NCI-H2107 treated with DMSO at 0.1 percent for 48 hours (cell line): ENCODE results near the gene MRPS25.
"Not testable (repeated sequence)": the region's sequence is repeated elsewhere in the genome, so short reads cannot be mapped to it uniquely, and the experiment has no call there.

Experiments used
- DNase-seq: peaks from one replicate; lab custom pipeline; 2025; ENCODE audit not compliant: unreplicated experiment; lab: John Stamatoyannopoulos, UW

Gene MRPS25

DNA sequence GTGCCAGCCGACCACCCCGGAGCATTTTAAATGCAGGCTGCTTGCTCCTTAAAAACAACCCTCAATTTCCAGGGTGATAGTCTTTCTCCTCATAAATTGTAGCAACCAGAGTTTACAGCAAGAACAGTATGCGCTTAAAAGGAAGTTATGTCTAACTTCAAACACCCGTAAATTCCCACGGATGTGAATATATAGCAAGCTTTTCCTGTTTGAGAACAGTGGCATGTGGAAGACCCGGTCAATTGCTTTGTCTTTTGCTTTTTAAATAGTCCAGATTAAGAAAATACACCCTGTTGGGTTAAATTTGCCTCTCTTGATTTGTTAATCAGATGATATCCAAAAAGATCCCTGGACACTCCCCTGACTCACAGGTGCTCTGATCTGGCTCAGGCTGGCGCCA, 20.8 kb downstream of the MRPS25 start:
- no peak for DNase-seq

GRCh38 chr3:15043408-15044171, 21.5 kb downstream of the MRPS25 start:
- no peak for DNase-seq

GRCh38 chr3:15042936-15043335, 22.2 kb downstream of the MRPS25 start:
- DNase-seq: no peak

- no peak for DNase-seq
These were observed 23.2 kb downstream of the MRPS25 start for GRCh38 chr3:15041950-15042349.

DNA sequence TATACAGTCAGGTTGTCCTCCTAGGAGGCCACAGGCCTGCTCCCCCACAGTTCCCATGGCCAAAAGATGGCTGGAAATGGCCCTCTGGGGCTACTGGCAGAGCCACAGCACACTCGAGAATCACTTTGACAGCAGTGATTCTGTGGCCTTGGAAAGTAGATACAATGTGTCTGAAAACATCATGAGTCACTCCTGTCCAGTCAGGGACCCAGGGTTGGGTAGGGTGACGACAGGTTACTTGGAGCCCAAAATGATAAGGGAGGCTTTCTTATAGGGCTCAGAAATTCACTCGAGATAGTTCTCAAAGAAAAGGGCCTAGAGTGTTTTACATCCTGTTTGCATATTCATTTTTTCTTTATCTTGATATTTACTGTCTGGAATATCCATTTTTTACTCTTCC, 24.3 kb downstream of the MRPS25 start:
- no peak for DNase-seq

DNA sequence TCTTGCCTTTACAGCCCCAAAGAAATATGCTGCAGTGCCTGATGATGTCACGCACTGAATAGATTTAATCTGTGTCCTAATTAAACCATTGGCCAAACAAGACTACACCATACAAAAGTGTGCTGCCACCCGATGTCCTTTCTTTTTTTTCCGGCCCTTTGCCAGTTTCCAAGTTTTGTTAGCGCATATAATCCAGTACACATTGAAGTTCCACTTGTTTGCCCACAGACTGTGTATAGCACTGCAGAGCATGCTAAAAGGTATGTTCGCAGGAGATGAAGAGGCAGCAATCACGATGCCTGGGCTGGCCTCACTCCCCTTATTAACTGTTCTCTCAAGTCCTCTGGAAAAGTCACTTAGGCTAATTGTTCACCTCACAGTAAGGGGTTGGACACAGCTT, 26.8 kb downstream of the MRPS25 start:
- no peak for DNase-seq

GRCh38 chr3:15033103-15033502, 32.0 kb downstream of the MRPS25 start:
- no peak for DNase-seq

GRCh38 chr3:15032650-15033049, 32.5 kb downstream of the MRPS25 start:
- no peak for DNase-seq

DNA sequence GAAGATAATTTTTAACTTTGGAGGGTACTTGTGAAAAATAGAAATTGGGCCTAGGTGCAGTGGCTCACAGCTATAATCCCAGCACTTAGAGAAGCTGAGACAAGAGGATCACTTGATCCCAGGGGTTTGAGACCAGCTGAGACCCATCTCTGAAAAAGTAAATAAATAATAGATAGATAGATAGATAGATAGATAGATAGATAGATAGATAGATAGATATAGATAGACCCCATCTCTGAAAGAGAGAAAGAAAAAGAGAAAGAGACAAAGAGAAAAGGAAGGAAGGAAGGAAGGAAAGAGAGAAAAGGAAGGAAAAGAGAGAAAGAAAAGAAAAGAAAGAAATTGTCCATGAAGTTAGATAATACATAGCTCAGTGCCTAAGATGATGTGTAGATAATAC, 35.5 kb downstream of the MRPS25 start:
- no peak for DNase-seq

- DNase-seq: no peak
These were observed 41.4 kb downstream of the MRPS25 start for GRCh38 chr3:15023719-15024118.

- DNase-seq: no peak
These were observed 41.9 kb downstream of the MRPS25 start for GRCh38 chr3:15023249-15023648.

GRCh38 chr3:15017191-15017590, 47.9 kb downstream of the MRPS25 start:
- no peak for DNase-seq

DNA sequence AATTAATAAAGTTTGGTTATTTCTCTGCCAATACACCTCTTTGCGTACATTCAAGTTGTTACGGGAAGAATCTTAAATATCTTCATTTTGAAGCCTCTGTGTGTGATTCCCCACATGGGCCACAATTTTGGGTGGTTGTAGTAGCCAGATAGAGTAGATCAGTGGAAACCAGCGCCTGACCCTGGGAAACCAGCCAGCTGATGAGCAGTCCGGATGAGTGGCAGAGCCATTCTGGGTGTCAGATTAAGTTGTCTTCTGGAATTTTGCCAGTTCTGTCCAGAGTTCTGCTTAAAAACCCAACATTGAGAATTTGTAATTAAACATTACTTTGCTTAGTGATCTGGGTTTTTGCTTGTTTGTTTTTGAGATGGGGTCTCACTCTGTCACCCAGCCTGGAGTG, 49.7 kb downstream of the MRPS25 start:
- no peak for DNase-seq

DNA sequence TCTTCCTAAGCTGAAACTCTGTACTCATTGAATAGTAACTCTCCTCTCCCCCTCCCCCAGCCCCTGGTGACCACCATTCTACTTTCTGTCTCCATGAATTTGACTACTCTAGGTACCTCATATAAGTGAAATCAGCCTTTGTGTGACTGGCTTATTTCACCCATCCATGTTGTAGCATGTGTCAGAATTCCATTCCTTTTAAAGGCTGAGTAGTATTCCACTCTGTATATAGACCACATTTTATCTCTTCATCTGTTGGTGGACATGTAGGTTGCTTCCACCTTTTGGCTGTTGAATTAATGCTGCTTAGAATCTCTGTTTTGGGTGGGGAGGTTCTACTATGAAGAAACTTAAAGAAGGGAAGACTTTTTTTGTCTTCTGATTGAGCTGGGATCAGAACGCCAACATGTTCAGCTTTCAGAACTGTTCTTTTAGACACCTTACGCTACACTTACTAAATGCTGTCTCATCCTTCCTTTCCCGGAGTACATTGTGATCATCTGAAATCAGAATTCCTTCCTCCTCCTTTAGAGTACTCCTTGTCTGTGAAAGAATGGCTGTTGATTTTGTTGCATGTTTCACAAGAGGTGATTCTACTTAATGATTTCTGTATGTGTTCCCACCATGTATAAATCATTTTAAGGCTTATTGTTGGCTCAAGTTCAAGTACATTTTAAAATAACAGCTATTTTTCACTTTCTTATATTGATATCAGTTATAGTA, 50.3 kb downstream of the MRPS25 start:
- DNase-seq: no peak

GRCh38 chr3:15011174-15011573, 53.9 kb downstream of the MRPS25 start:
- DNase-seq: no peak

DNA sequence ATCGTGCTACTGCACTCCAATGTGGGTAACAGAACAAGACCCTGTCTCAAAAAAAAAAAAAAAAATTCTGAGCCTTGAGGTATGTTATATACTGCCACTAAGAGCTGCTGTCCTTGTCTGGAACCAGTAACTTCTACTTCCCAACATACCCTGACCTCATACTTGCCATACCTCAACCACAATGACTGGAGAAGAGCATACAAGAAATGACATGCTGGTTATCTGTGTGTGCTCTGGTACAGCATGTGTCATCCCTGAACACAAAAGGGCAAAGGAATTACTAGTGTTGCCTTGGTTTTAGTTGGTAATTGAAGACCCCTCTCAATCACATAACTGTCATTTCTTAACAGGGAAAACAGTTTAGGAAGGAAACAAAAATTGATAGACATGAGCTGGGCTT, 54.5 kb downstream of the MRPS25 start:
- DNase-seq: no peak

GRCh38 chr3:15009167-15009566, 55.9 kb downstream of the MRPS25 start:
- no peak for DNase-seq

GRCh38 chr3:15007681-15008141, 57.4 kb downstream of the MRPS25 start:
- DNase-seq: no peak

GRCh38 chr3:14999182-14999581, 65.9 kb downstream of the MRPS25 start:
- DNase-seq: not testable (repeated sequence)
